H1 (cell line): Measurements from ENCODE around the gene TSC2. TPM values are rescaled to one million over a fixed set of nuclear protein-coding genes. Genes with fewer than 3 reads are reported as not detected.

Experiments
- CTCF ChIA-PET: fragments of 300-600 bp; sonication (Branson Sonifier 250); formaldehyde crosslinking; loops from one replicate; lab custom pipeline; 2021; ENCODE audit not compliant: partially characterized antibody; lab: Charles Lee
- POLR2A ChIA-PET: fragments of 300-600 bp; sonication (Branson Sonifier 250); formaldehyde crosslinking; loops from one replicate; lab custom pipeline; 2021; ENCODE audit warnings: inconsistent platforms; ENCODE audit not compliant: partially characterized antibody; lab: Charles Lee
- DNase-seq, 2 experiments: peaks; one replicate each; pipeline versions ENCODE4 v3.0.0 to v3.0.0-alpha.2; 2010 to 2022; ENCODE audit warnings: low spot score in 2 of 2, low read depth in 1 of 2, mixed read lengths in 1 of 2
- FAIRE-seq: peaks from 2 replicates; lab custom pipeline; 2011; peaks lifted over from hg19 to GRCh38; lab: Jason Lieb, UNC
- H2AFZ ChIP-seq: 2 replicates; pipeline ENCODE4 v1.8.1; 2012; ENCODE audit warnings: low read length, inconsistent platforms
- H2AK5ac ChIP-seq: 2 replicates; pipeline ENCODE4 v1.6.1; 2013; ENCODE audit warnings: low read depth, low read length
- H2BK120ac ChIP-seq: replicated peaks from 2 replicates; pipeline ENCODE3; 2013; ENCODE audit warnings: low read depth, low read length, inconsistent platforms
- H2BK12ac ChIP-seq: 2 replicates; pipeline ENCODE4 v1.6.1; 2013; ENCODE audit warnings: low read depth, low read length
- H2BK15ac ChIP-seq: 2 replicates; pipeline ENCODE4 v1.6.1; 2013; ENCODE audit warnings: low read length
- H2BK20ac ChIP-seq: 2 replicates; pipeline ENCODE4 v1.6.1; 2013; ENCODE audit warnings: low read length
- H2BK5ac ChIP-seq: 2 replicates; pipeline ENCODE4 v1.6.1; 2013; ENCODE audit warnings: low read depth, low read length
- H3K14ac ChIP-seq: 2 replicates; pipeline ENCODE4 v1.6.1; 2013; ENCODE audit warnings: inconsistent platforms; ENCODE audit not compliant: insufficient read length
- H3K18ac ChIP-seq: 2 replicates; pipeline ENCODE4 v1.6.1; 2013; ENCODE audit warnings: low read length; ENCODE audit errors: extremely low read depth
- H3K23ac ChIP-seq: 2 replicates; pipeline ENCODE4 v1.6.1; 2013; ENCODE audit warnings: inconsistent platforms; ENCODE audit not compliant: insufficient read length
- H3K23me2 ChIP-seq: 2 replicates; pipeline ENCODE4 v1.6.1; 2013; ENCODE audit warnings: low read depth, low read length
- H3K27ac ChIP-seq: 2 replicates; pipeline ENCODE4 v1.6.1; 2011; ENCODE audit warnings: low read depth, low read length, inconsistent platforms
- H3K27me3 ChIP-seq, 4 experiments: replicated peaks in 1 of 4; 1 replicate in 1 of 4; 2 replicates in 3 of 4; pipeline versions ENCODE4 v1.6.1 to v1.8.1; 2011 to 2013; ENCODE audit warnings: low read length in 3 of 4, mild to moderate bottlenecking in 3 of 4, inconsistent platforms in 2 of 4, mixed read lengths in 2 of 4, moderate library complexity in 1 of 4; ENCODE audit not compliant: control insufficient read depth in 3 of 4, insufficient read depth in 3 of 4; ENCODE audit errors: extremely low read depth in 1 of 4
- H3K36me3 ChIP-seq, 4 experiments: 2 replicates each; pipeline versions ENCODE4 v1.6.1 to v1.8.1; 2011 to 2013; ENCODE audit warnings: mild to moderate bottlenecking in 4 of 4, low read length in 3 of 4, moderate library complexity in 2 of 4, control low read depth in 1 of 4, inconsistent platforms in 1 of 4; ENCODE audit not compliant: insufficient read depth in 4 of 4, control insufficient read depth in 2 of 4
- H3K4ac ChIP-seq: replicated peaks from 2 replicates; pipeline ENCODE3; 2013; ENCODE audit warnings: low read length, low read depth, mixed read lengths, inconsistent platforms; ENCODE audit not compliant: insufficient read length
- H3K4me1 ChIP-seq, 4 experiments: replicated peaks in 1 of 4; 1 replicate in 1 of 4; 2 replicates in 3 of 4; pipeline versions ENCODE4 v1.6.1 to v1.8.1; 2011 to 2013; ENCODE audit warnings: low read length in 3 of 4, inconsistent platforms in 2 of 4, mixed read lengths in 1 of 4; ENCODE audit not compliant: insufficient read depth in 4 of 4, control insufficient read depth in 3 of 4
- H3K4me2 ChIP-seq, 2 experiments: 2 replicates each; pipeline versions ENCODE4 v1.6.1 to v1.8.1; 2011 to 2013; ENCODE audit warnings: low read depth in 2 of 2, low read length in 2 of 2, control low read depth in 1 of 2, inconsistent platforms in 1 of 2, mild to moderate bottlenecking in 1 of 2; ENCODE audit not compliant: insufficient read depth in 1 of 2
- H3K4me3 ChIP-seq, 4 experiments: fragments of 200-600, 300-600 bp in 1 of 4; sonication (generic), shearing (Covaris generic), sonication (Bioruptor Twin) in 1 of 4; 2 replicates each; pipeline versions ENCODE4 v1.5.1 to v1.8.1; 2011 to 2016; ENCODE audit warnings: low read length in 4 of 4, low read depth in 3 of 4, control low read depth in 2 of 4, inconsistent platforms in 2 of 4, mild to moderate bottlenecking in 2 of 4, mixed read lengths in 1 of 4, moderate library complexity in 1 of 4; ENCODE audit not compliant: insufficient read depth in 2 of 4; ENCODE audit errors: extremely low read depth in 1 of 4
- H3K56ac ChIP-seq: replicated peaks from 2 replicates; pipeline ENCODE3; 2013; ENCODE audit warnings: low read depth, mild to moderate bottlenecking, mixed read lengths, low read length, inconsistent platforms; ENCODE audit not compliant: insufficient read length
- H3K79me1 ChIP-seq: 2 replicates; pipeline ENCODE4 v1.6.1; 2013; ENCODE audit warnings: low read depth, low read length, control low read depth
- H3K79me2 ChIP-seq, 2 experiments: 2 replicates each; pipeline versions ENCODE4 v1.6.1 to v1.8.1; 2012 to 2013; ENCODE audit warnings: low read length in 2 of 2, mild to moderate bottlenecking in 2 of 2, inconsistent platforms in 1 of 2; ENCODE audit not compliant: insufficient read depth in 2 of 2, control insufficient read depth in 1 of 2
- H3K9ac ChIP-seq, 4 experiments: replicated peaks in 1 of 4; 1 replicate in 1 of 4; 2 replicates in 3 of 4; pipeline versions ENCODE4 v1.6.1 to v1.8.1; 2011 to 2013; ENCODE audit warnings: low read depth in 3 of 4, low read length in 3 of 4, control low read depth in 2 of 4, mild to moderate bottlenecking in 2 of 4, moderate library complexity in 2 of 4, inconsistent platforms in 1 of 4; ENCODE audit errors: extremely low read depth in 1 of 4
- H3K9me3 ChIP-seq, 2 experiments: 2 replicates each; pipeline versions ENCODE4 v1.6.1 to v1.8.1; 2012 to 2013; ENCODE audit warnings: mild to moderate bottlenecking in 2 of 2, moderate library complexity in 2 of 2, control low read depth in 1 of 2, inconsistent platforms in 1 of 2, low read depth in 1 of 2, low read length in 1 of 2, mixed read lengths in 1 of 2; ENCODE audit not compliant: insufficient read depth in 2 of 2
- H4K20me1 ChIP-seq, 2 experiments: replicated peaks in 1 of 2; 2 replicates each; pipeline versions ENCODE3 to v1.8.1; 2011 to 2013; ENCODE audit warnings: inconsistent platforms in 2 of 2, low read length in 2 of 2, mild to moderate bottlenecking in 1 of 2; ENCODE audit not compliant: insufficient read depth in 2 of 2, control insufficient read depth in 1 of 2
- H4K5ac ChIP-seq: 2 replicates; pipeline ENCODE4 v1.6.1; 2013; ENCODE audit warnings: low read length, low read depth, mixed read lengths, inconsistent platforms; ENCODE audit not compliant: insufficient read length
- H4K8ac ChIP-seq: 2 replicates; pipeline ENCODE4 v1.8.0; 2013; ENCODE audit warnings: mild to moderate bottlenecking, moderate library complexity, low read length, inconsistent platforms; ENCODE audit not compliant: insufficient read depth; ENCODE audit errors: extremely low read depth
- H4K91ac ChIP-seq: replicated peaks from 2 replicates; pipeline ENCODE3; 2013; ENCODE audit warnings: low read length, mixed read lengths, inconsistent platforms; ENCODE audit not compliant: insufficient read length
- ATF3 ChIP-seq: IDR thresholded peaks from 2 replicates; pipeline ENCODE4 v1.6.1; 2011; ENCODE audit warnings: low read depth, mild to moderate bottlenecking, low read length; ENCODE audit not compliant: insufficient read depth
- BCL11A ChIP-seq, 2 experiments: IDR thresholded peaks; one replicate each; pipeline ENCODE4 v1.6.1; 2011; ENCODE audit warnings: low read depth in 2 of 2, low read length in 2 of 2, mild to moderate bottlenecking in 2 of 2
- CREB1 ChIP-seq: IDR thresholded peaks from 2 replicates; pipeline ENCODE4 v1.6.1; 2012; ENCODE audit warnings: inconsistent platforms
- GTF2F1 ChIP-seq: IDR thresholded peaks from 2 replicates; pipeline ENCODE4 v1.6.1; 2012; ENCODE audit warnings: low read depth, low read length, improper control_type of control experiment, borderline replicate concordance
- KDM1A ChIP-seq: fragments of 200-600, 300-600 bp; sonication (generic); IDR thresholded peaks from 2 replicates; pipeline ENCODE4 v1.7.1; 2016; ENCODE audit warnings: mild to moderate bottlenecking, low read length, borderline replicate concordance
- RXRA ChIP-seq: IDR thresholded peaks from 2 replicates; pipeline ENCODE4 v1.6.1; 2011; ENCODE audit warnings: low read depth, mild to moderate bottlenecking, low read length, moderate library complexity; ENCODE audit not compliant: insufficient read depth
- SRF ChIP-seq: IDR thresholded peaks from 2 replicates; pipeline ENCODE4 v1.6.1; 2011; ENCODE audit warnings: mild to moderate bottlenecking, low read depth, low read length, moderate library complexity
- TCF12 ChIP-seq: IDR thresholded peaks from 2 replicates; pipeline ENCODE4 v1.6.1; 2011; ENCODE audit warnings: low read depth, mild to moderate bottlenecking, low read length
- YY1 ChIP-seq: IDR thresholded peaks from 2 replicates; pipeline ENCODE4 v1.6.1; 2011; ENCODE audit warnings: low read depth, mild to moderate bottlenecking, low read length
- WGBS, 2 experiments: shearing (Covaris generic) in 1 of 2; methylation state at CpG; one replicate each; pipeline versions ENCODE4 v1.1.6 to v1.1.7; 2013 to 2015; ENCODE audit warnings: low lambda C conversion rate in 2 of 2, mixed read lengths in 2 of 2, inconsistent platforms in 1 of 2, low coverage in 1 of 2, missing lambda C conversion rate in 1 of 2; ENCODE audit not compliant: insufficient replicate concordance in 2 of 2, insufficient coverage in 1 of 2, insufficient read length in 1 of 2; ENCODE audit errors: extremely low coverage in 1 of 2, missing lambda C conversion rate in 1 of 2; 5-methylcytosine and 5-hydroxymethylcytosine counted together
- polyA plus RNA-seq, 7 experiments: library from polyadenylated mRNA; depleted of rRNA in 3 of 7; stranded (reverse) in 5 of 7; unstranded in 2 of 7; fragments of >200 nt in 5 of 7; fragments of 200-250 nt in 2 of 7; gene quantifications; 1 replicate in 5 of 7; 2 replicates in 1 of 7; 4 replicates in 1 of 7; pipeline versions ENCODE4 v1.2.1 to v1.2.3, GENCODE V29; 2011 to 2013; ENCODE audit warnings: missing spikeins in 2 of 7, mixed read lengths in 2 of 7
- total RNA-seq: library from RNA; stranded (reverse); fragmentation: NEBNext Ultra II Directional; extraction: Animal tissue kit (Norgen Biotek cat#: 25700); gene quantifications from 2 replicates; pipeline ENCODE4 v1.2.1, GENCODE V29; 2021

TSC2 gene
- total and polyA plus RNA-seq, 2 of the 8 experiments (the other 6 are each of a cell fraction or from before 2014, with no cell fraction given) = 65.9 to 96.6 TPM

DNA sequence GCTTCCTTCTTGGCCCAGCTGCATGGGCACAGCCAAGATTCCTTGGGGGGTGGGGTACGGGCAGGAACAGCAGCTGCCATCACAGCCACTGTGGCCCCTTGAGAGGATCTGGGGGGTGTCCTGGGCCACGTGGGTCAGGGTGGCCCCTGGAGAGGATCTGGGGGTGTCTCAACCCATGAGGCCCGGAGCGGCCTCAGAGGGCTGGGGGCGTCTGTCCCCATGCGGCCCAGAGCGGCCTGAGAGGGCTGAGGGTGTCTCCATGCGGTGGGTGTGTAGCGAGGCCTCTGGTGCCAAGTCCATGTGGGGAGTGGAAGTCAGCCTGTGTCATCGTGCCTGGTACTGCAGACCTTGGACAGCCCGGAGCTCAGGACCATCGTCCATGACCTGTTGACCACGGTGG is 13.7 kb downstream of the TSC2 start:
- H3K79me2 ChIP-seq = no peaks in the 10 kb centered on the region
- 95% methylated on average over 13 of the region's 13 CpGs; no CpG with 5 or more reads in 1 of the 2 experiments for WGBS, 2 experiments
- FAIRE-seq = no peak
- no peak overlapping the region for H3K4me3 ChIP-seq
- no peak for TF ChIP-seq YY1
- TF ChIP-seq ATF3 = no peak
- no peak for TF ChIP-seq KDM1A
- TF ChIP-seq TCF12 = no peak
- no peak for TF ChIP-seq CREB1
- TF ChIP-seq RXRA = no peak
- no peak for TF ChIP-seq GTF2F1
- no peak for TF ChIP-seq SRF
- no peak for TF ChIP-seq BCL11A (IDR thresholded peaks at IDR 0.05; ENCODE audit: low read depth in 2 of 2, low read length in 2 of 2)
- H3K23me2 ChIP-seq = no peaks in the 10 kb centered on the region
- no peak overlapping the region for H2AFZ ChIP-seq
- no peak overlapping the region for H4K91ac ChIP-seq
- H3K36me3 ChIP-seq = peaks cover 2 to 14% (median 6%) of the 10 kb centered on the region in 4 experiments; a peak in 6 of 8 replicates
- H2BK15ac ChIP-seq = no peak overlapping the region
- H3K9ac ChIP-seq = no peak overlapping the region
- H3K14ac ChIP-seq = no peak overlapping the region
- no peak overlapping the region for H3K56ac ChIP-seq
- H2AK5ac ChIP-seq = no peak overlapping the region
- H3K18ac ChIP-seq = no peak overlapping the region
- no peaks in the 10 kb centered on the region for H3K4me1 ChIP-seq
- no peak overlapping the region for H4K8ac ChIP-seq
- H2BK120ac ChIP-seq = no peak overlapping the region
- ChIA-PET POLR2A (interaction anchor here (0.8 to 3.6 kb wide), 4 partner anchors 10 to 98 kb away, joined by 3 to 11 read pairs (median 4); partner anchors contain the start of gene TRAF7), CTCF (interaction anchor here (0.6 to 2.8 kb wide), 5 partner anchors 11 to 132 kb away, joined by 3 to 14 read pairs (median 4); no protein-coding TSS in a partner anchor)
- no peak overlapping the region for H2BK5ac ChIP-seq
- H3K27me3 ChIP-seq = no peaks in the 10 kb centered on the region
- H4K20me1 ChIP-seq = peaks cover 0 to 14% of the 10 kb centered on the region in 2 experiments
- H3K9me3 ChIP-seq = no peaks in the 10 kb centered on the region
- H3K79me1 ChIP-seq = no peaks in the 10 kb centered on the region
- no peak overlapping the region for H3K27ac ChIP-seq
- no peak overlapping the region for H2BK20ac ChIP-seq
- no peak for DNase-seq
- no peak overlapping the region for H4K5ac ChIP-seq
- no peak overlapping the region for H2BK12ac ChIP-seq
- H3K23ac ChIP-seq = no peak overlapping the region
- H3K4ac ChIP-seq = no peak overlapping the region
- H3K4me2 ChIP-seq = no peak overlapping the region
